ENCODE results near the gene CLIP2. TPM values are rescaled to one million over a fixed set of nuclear protein-coding genes. Genes with fewer than 3 reads are reported as not detected.
"Not testable (repeated sequence)": the region's sequence is repeated elsewhere in the genome, so short reads cannot be mapped to it uniquely, and the experiment has no call there.

CLIP2 gene
- total RNA-seq, 1 experiment from 2014 or later, result 37.9 TPM

- CTCF ChIA-PET, result interaction anchor here (0.7 kb wide), 1 partner anchor 81 kb away, joined by 4 read pairs; no protein-coding TSS in a partner anchor
- no peaks in the 10 kb centered on the region for H3K36me3 ChIP-seq (ENCODE audit: low read depth)
- peak overlapping the region; percentile 65; the same call in 1 of the 2 replicates for H2AFZ ChIP-seq
- H3K27ac ChIP-seq, result peak overlapping the region; percentile 92
- peak overlapping the region; percentile 76 for H3K4me2 ChIP-seq
- H3K9me3 ChIP-seq (ENCODE audit: insufficient read depth, low read depth), result peaks cover 17% of the 10 kb centered on the region
- TSS peak; percentile 95 for BruUV-seq (replicated peaks)
- peak; percentile 89 to 95 for DNase-seq
- H4K20me1 ChIP-seq (ENCODE audit: insufficient read depth), result no peaks in the 10 kb centered on the region
- peak overlapping the region; percentile 50; the same call in 1 of the 2 replicates for H3K4me3 ChIP-seq
- peaks cover 19% of the 10 kb centered on the region for H3K4me1 ChIP-seq (replicated peaks; ENCODE audit: insufficient read depth)
- POLR2A ChIA-PET (ENCODE audit: unreplicated experiment), result interaction anchor here (0.5 to 0.6 kb wide), 3 partner anchors 33 to 51 kb away, joined by 3 to 4 read pairs (median 4); no protein-coding TSS in a partner anchor
- H3K9me2 ChIP-seq (ENCODE audit: insufficient read depth), result no peaks in the 10 kb centered on the region
- H3K79me2 ChIP-seq (ENCODE audit: low read depth), result no peaks in the 10 kb centered on the region
- no peaks in the 10 kb centered on the region for H3K27me3 ChIP-seq (ENCODE audit: insufficient read depth, low read depth)
- intact Hi-C loops (cut with micrococcal nuclease; ENCODE audit: unreplicated experiment), result loop anchor here (2.0 to 10.0 kb wide), 2 partner anchors 58 to 62 kb away; partner anchors contain the start of gene RFC2
- TF ChIP-seq EZH2 (IDR thresholded peaks at IDR 0.05; ENCODE audit: low read depth), result no peak
- TF ChIP-seq CTCF (conservative IDR thresholded peaks at IDR 0.05), result no peak
- peaks cover 29% of the 10 kb centered on the region for H3F3A ChIP-seq (ENCODE audit: insufficient read depth, low read depth)
Measured at GRCh38 chr7:74312418-74313028, 23.3 kb downstream of the CLIP2 start.

- BruUV-seq (replicated peaks); H4K20me1 ChIP-seq (ENCODE audit: insufficient read depth); H3K27ac ChIP-seq; H3K9me2 ChIP-seq (ENCODE audit: insufficient read depth); H3K4me3 ChIP-seq; H2AFZ ChIP-seq; DNase-seq; H3K4me2 ChIP-seq; H3K27me3 ChIP-seq (ENCODE audit: insufficient read depth, low read depth); H3K9me3 ChIP-seq (ENCODE audit: insufficient read depth, low read depth); H3K36me3 ChIP-seq (ENCODE audit: low read depth); H3K79me2 ChIP-seq (ENCODE audit: low read depth): not testable (repeated sequence)
- H3K4me1 ChIP-seq (replicated peaks; ENCODE audit: insufficient read depth), result peaks cover 19% of the 10 kb centered on the region
- peaks cover 27% of the 10 kb centered on the region for H3F3A ChIP-seq (ENCODE audit: insufficient read depth, low read depth)
- CTCF ChIA-PET, result interaction anchor here (0.6 to 0.7 kb wide), 2 partner anchors 26 to 63 kb away, joined by 3 to 4 read pairs; partner anchors contain the start of gene CLIP2
- POLR2A ChIA-PET (ENCODE audit: unreplicated experiment), result interaction anchor here (0.7 kb wide), 1 partner anchor 10 kb away, joined by 5 read pairs; no protein-coding TSS in a partner anchor
- intact Hi-C loops (cut with micrococcal nuclease; ENCODE audit: unreplicated experiment), result loop anchor here (10.0 kb wide), 1 partner anchor 59 kb away; no protein-coding TSS in a partner anchor
Measured at GRCh38 chr7:74315891-74316290, 26.7 kb downstream of the CLIP2 start.

DNA sequence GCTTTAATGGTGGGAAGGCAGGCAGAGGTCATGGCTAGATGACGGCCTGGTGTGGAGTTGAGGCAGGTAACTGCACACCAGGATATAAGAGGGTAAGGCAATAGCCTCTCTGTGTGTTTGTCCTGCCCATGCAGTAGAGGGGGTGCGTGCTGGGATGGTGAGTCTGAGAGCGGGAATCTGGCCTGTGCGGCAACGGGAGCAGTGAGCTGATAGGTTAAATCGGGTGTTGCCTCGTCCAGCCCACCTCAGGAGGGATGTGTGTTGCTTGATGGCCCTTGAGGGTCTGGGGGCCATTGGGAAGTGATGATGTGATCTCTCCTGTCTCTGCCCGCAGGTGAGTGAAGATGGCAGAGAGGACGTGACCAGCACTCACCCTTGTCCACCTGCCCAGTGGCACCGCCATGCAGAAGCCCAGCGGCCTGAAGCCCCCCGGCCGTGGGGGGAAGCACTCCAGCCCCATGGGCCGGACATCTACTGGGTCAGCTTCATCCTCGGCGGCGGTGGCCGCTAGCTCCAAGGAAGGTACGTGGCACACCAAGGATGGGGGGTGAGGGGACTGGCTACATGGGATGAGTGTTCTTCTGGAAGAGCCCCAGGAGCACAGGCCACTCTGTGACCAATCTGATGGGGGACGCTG lies 28.1 kb downstream of the CLIP2 start:
- ChIA-PET POLR2A (ENCODE audit: unreplicated experiment) (interaction anchor here (0.6 kb wide), 1 partner anchor 74 kb away, joined by 19 read pairs; no protein-coding TSS in a partner anchor), CTCF (no interaction called here)
- Histone ChIP-seq H3K79me2 (ENCODE audit: low read depth) (no peaks in the 10 kb centered on the region), H3K9me3 (ENCODE audit: insufficient read depth, low read depth) (no peaks in the 10 kb centered on the region), H3K36me3 (ENCODE audit: low read depth) (no peaks in the 10 kb centered on the region), H3K9me2 (ENCODE audit: insufficient read depth) (no peaks in the 10 kb centered on the region), H3K4me2 (no peak overlapping the region), H3K27me3 (ENCODE audit: insufficient read depth, low read depth) (no peaks in the 10 kb centered on the region), H3F3A (ENCODE audit: insufficient read depth, low read depth) (peaks cover 15% of the 10 kb centered on the region), H4K20me1 (ENCODE audit: insufficient read depth) (no peaks in the 10 kb centered on the region), H3K27ac (no peak overlapping the region), H3K4me1 (replicated peaks; ENCODE audit: insufficient read depth) (peaks cover 10% of the 10 kb centered on the region), H3K4me3 (no peak overlapping the region), H2AFZ (no peak overlapping the region)
- intact Hi-C loops (cut with micrococcal nuclease; ENCODE audit: unreplicated experiment), result loop anchor here (10.0 kb wide), 1 partner anchor 58 kb away; no protein-coding TSS in a partner anchor
- no TSS peak for BruUV-seq (replicated peaks)
- no peak for TF ChIP-seq EZH2 (IDR thresholded peaks at IDR 0.05; ENCODE audit: low read depth)
- no peak for TF ChIP-seq CTCF (conservative IDR thresholded peaks at IDR 0.05)
- no peak for DNase-seq

Data from PC-9 (cell line).